Stimulated activated naive CD8-positive, alpha-beta T cell treated with anti-CD3 and anti-CD28 coated beads, Interleukin-15, amount 100 ng/mL, for 72 hours (primary cell): ENCODE data around the gene FBXO41.
"Not testable (repeated sequence)": the region's sequence is repeated elsewhere in the genome, so short reads cannot be mapped to it uniquely, and the experiment has no call there.

Source experiments
- ATAC-seq: fragments of 150-1000 bp; cut with Tn5 transposase; 2 replicates; pipeline ENCODE4 v1.10.0; 2021; ENCODE audit warnings: mild to moderate bottlenecking, moderate library complexity
- DNase-seq, 2 donors: peaks; one replicate each; pipeline ENCODE4 v3.0.0; 2021 to 2022
- H3K27ac Mint-ChIP-seq, 2 donors: one replicate each; pipeline ENCODE4 v1.8.0; 2022; ENCODE audit warnings: mild to moderate bottlenecking in 2 of 2, mixed read lengths in 2 of 2, moderate library complexity in 2 of 2
- H3K27me3 Mint-ChIP-seq: one replicate; pipeline ENCODE4 v1.8.0; 2022; ENCODE audit warnings: mixed read lengths
- H3K4me1 Mint-ChIP-seq: one replicate; pipeline ENCODE4 v1.8.0; 2022; ENCODE audit warnings: mild to moderate bottlenecking, mixed read lengths
- H3K4me3 Mint-ChIP-seq, 2 donors: one replicate each; pipeline ENCODE4 v1.8.0; 2022; ENCODE audit warnings: mild to moderate bottlenecking in 2 of 2, mixed read lengths in 2 of 2, moderate library complexity in 1 of 2
- H3K9me3 Mint-ChIP-seq, 2 donors: one replicate each; pipeline ENCODE4 v1.8.0; 2022; ENCODE audit warnings: mixed read lengths in 2 of 2

The FBXO41 gene

GRCh38 chr2:73269686-73270465 lies 14.4 kb downstream of the FBXO41 start:
- DNase-seq (no peak), ATAC-seq (no peak)
- Mint-ChIP-seq H3K27ac (peak overlapping the region; percentile 2 to 52), H3K27me3 (no peaks in the 10 kb centered on the region), H3K4me1 (peaks cover 20% of the 10 kb centered on the region), H3K9me3 (no peaks in the 10 kb centered on the region), H3K4me3 (peak overlapping the region; percentile 68 to 73)

- H3K4me1 Mint-ChIP-seq = peaks cover 20% of the 10 kb centered on the region
- DNase-seq (peak; percentile 63 to 72), ATAC-seq (peak; percentile 92)
- no peaks in the 10 kb centered on the region for H3K9me3 Mint-ChIP-seq
- H3K27ac Mint-ChIP-seq = no peak overlapping the region
- peak overlapping the region; percentile 17 to 27 for H3K4me3 Mint-ChIP-seq
- H3K27me3 Mint-ChIP-seq = no peaks in the 10 kb centered on the region
Observed at GRCh38 chr2:73268830-73269685, 15.2 kb downstream of the FBXO41 start.

- DNase-seq = no peak
- no peak for ATAC-seq
- H3K9me3 Mint-ChIP-seq = no peaks in the 10 kb centered on the region
- no peaks in the 10 kb centered on the region for H3K27me3 Mint-ChIP-seq
- H3K27ac Mint-ChIP-seq = no peak overlapping the region
- H3K4me1 Mint-ChIP-seq = peaks cover 20% of the 10 kb centered on the region
- H3K4me3 Mint-ChIP-seq = peak overlapping the region; percentile 8 to 17
Observed at GRCh38 chr2:73268366-73268829, 15.9 kb downstream of the FBXO41 start.

- ATAC-seq (no peak), DNase-seq (no peak)
- H3K9me3 Mint-ChIP-seq = no peaks in the 10 kb centered on the region
- H3K4me1 Mint-ChIP-seq = peaks cover 20% of the 10 kb centered on the region
- no peak overlapping the region for H3K4me3 Mint-ChIP-seq
- no peak overlapping the region for H3K27ac Mint-ChIP-seq
- H3K27me3 Mint-ChIP-seq = no peaks in the 10 kb centered on the region
Observed at GRCh38 chr2:73267008-73267407, 17.3 kb downstream of the FBXO41 start.

GRCh38 chr2:73266061-73266901 lies 18.0 kb downstream of the FBXO41 start:
- Mint-ChIP-seq H3K4me3 (no peak overlapping the region), H3K9me3 (no peaks in the 10 kb centered on the region), H3K27ac (peak overlapping the region in 1 of 2 donors; percentile 27), H3K4me1 (peaks cover 20% of the 10 kb centered on the region), H3K27me3 (no peaks in the 10 kb centered on the region)
- no peak for ATAC-seq
- DNase-seq = no peak

- Mint-ChIP-seq H3K9me3 (no peaks in the 10 kb centered on the region), H3K4me3 (no peak overlapping the region), H3K27ac (no peak overlapping the region), H3K4me1 (peaks cover 20% of the 10 kb centered on the region), H3K27me3 (no peaks in the 10 kb centered on the region)
- no peak for DNase-seq
- no peak for ATAC-seq
Observed at GRCh38 chr2:73265298-73266060, 18.8 kb downstream of the FBXO41 start.

GRCh38 chr2:73264783-73265182 lies 19.5 kb downstream of the FBXO41 start:
- H3K27me3 Mint-ChIP-seq = no peaks in the 10 kb centered on the region
- H3K9me3 Mint-ChIP-seq = no peaks in the 10 kb centered on the region
- H3K27ac Mint-ChIP-seq = no peak overlapping the region
- DNase-seq (no peak), ATAC-seq (no peak)
- no peak overlapping the region for H3K4me3 Mint-ChIP-seq
- H3K4me1 Mint-ChIP-seq = peaks cover 16% of the 10 kb centered on the region

- Mint-ChIP-seq H3K4me1 (peaks cover 14% of the 10 kb centered on the region), H3K9me3 (no peaks in the 10 kb centered on the region), H3K27me3 (no peaks in the 10 kb centered on the region), H3K4me3 (no peak overlapping the region), H3K27ac (peak overlapping the region in 1 of 2 donors; percentile 38)
- ATAC-seq (no peak), DNase-seq (no peak)
Observed at GRCh38 chr2:73264332-73264606, 20.0 kb downstream of the FBXO41 start.

- ATAC-seq (no peak), DNase-seq (no peak)
- no peaks in the 10 kb centered on the region for H3K27me3 Mint-ChIP-seq
- H3K4me3 Mint-ChIP-seq = no peak overlapping the region
- no peaks in the 10 kb centered on the region for H3K9me3 Mint-ChIP-seq
- H3K4me1 Mint-ChIP-seq = peaks cover 14% of the 10 kb centered on the region
- peak overlapping the region in 1 of 2 donors; percentile 81 for H3K27ac Mint-ChIP-seq
Observed at GRCh38 chr2:73263540-73264331, 20.5 kb downstream of the FBXO41 start.

- H3K9me3 Mint-ChIP-seq, H3K27ac Mint-ChIP-seq: not testable (repeated sequence)
Observed at GRCh38 chr2:73262691-73263429, 21.4 kb downstream of the FBXO41 start.

GRCh38 chr2:73262108-73262651 lies 22.1 kb downstream of the FBXO41 start:
- ATAC-seq = no peak
- Mint-ChIP-seq H3K4me1 (peaks cover 6% of the 10 kb centered on the region), H3K4me3 (no peak overlapping the region)

More at GRCh38 chr2:73262691-73263429, 21.4 kb downstream of the FBXO41 start:
- not testable (repeated sequence) for H3K4me3 Mint-ChIP-seq, DNase-seq, H3K27me3 Mint-ChIP-seq, ATAC-seq, H3K4me1 Mint-ChIP-seq

GRCh38 chr2:73260338-73260984 lies 23.8 kb downstream of the FBXO41 start:
- peak overlapping the region in 1 of 2 donors; percentile 24 for H3K27ac Mint-ChIP-seq
- no peaks in the 10 kb centered on the region for H3K9me3 Mint-ChIP-seq
- H3K4me1 Mint-ChIP-seq = peaks cover 6% of the 10 kb centered on the region
- no peak for DNase-seq
- peak; percentile 19 for ATAC-seq
- H3K4me3 Mint-ChIP-seq = no peak overlapping the region
- H3K27me3 Mint-ChIP-seq = no peaks in the 10 kb centered on the region

More at GRCh38 chr2:73262108-73262651, 22.1 kb downstream of the FBXO41 start:
- H3K27me3 Mint-ChIP-seq = no peaks in the 10 kb centered on the region
- H3K27ac Mint-ChIP-seq = peak overlapping the region in 1 of 2 donors; percentile 68
- DNase-seq = no peak
- no peaks in the 10 kb centered on the region for H3K9me3 Mint-ChIP-seq
